ENCODE results near the gene HK3. TPM values are rescaled to one million over a fixed set of nuclear protein-coding genes. Genes with fewer than 3 reads are reported as not detected.

The HK3 gene
- total and polyA plus RNA-seq, 2 of the 8 experiments (the other 6 are each of a cell fraction or from before 2014, with no cell fraction given) = not detected

GRCh38 chr5:176906126-176906525, 7.0 kb upstream of the HK3 start:
- DNase-seq (ENCODE audit: low read depth in 1 of 2, low spot score in 2 of 2) = no peak
- Histone ChIP-seq H3K56ac (replicated peaks; ENCODE audit: insufficient read length, low read depth, low read length) (no peak overlapping the region), H2AFZ (ENCODE audit: low read length) (no peak overlapping the region), H3K14ac (ENCODE audit: insufficient read length) (no peak overlapping the region), H3K9me3 (ENCODE audit: insufficient read depth in 2 of 2, low read depth in 1 of 2, low read length in 1 of 2) (no peaks in the 10 kb centered on the region), H3K36me3 (ENCODE audit: control insufficient read depth in 2 of 4, insufficient read depth in 4 of 4, low read length in 3 of 4) (peaks cover 15 to 53% (median 48%) of the 10 kb centered on the region in 4 experiments; a peak in 7 of 8 replicates), H2BK15ac (ENCODE audit: low read length) (no peak overlapping the region), H3K4me1 (replicated peaks in 1 of 4; ENCODE audit: control insufficient read depth in 3 of 4, insufficient read depth in 4 of 4, low read length in 3 of 4) (no peaks in the 10 kb centered on the region), H3K23me2 (ENCODE audit: low read depth, low read length) (no peaks in the 10 kb centered on the region), H3K79me2 (ENCODE audit: control insufficient read depth in 1 of 2, insufficient read depth in 2 of 2, low read length in 2 of 2) (no peaks in the 10 kb centered on the region), H3K4me2 (ENCODE audit: insufficient read depth in 1 of 2, low read depth in 2 of 2, low read length in 2 of 2) (no peak overlapping the region), H2AK5ac (ENCODE audit: low read depth, low read length) (no peak overlapping the region), H3K4me3 (ENCODE audit: extremely low read depth in 1 of 4, insufficient read depth in 2 of 4, low read depth in 3 of 4, low read length in 4 of 4) (no peak overlapping the region), H3K4ac (replicated peaks; ENCODE audit: insufficient read length, low read depth, low read length) (no peak overlapping the region), H2BK20ac (ENCODE audit: low read length) (no peak overlapping the region), H3K18ac (ENCODE audit: extremely low read depth, low read length) (no peak overlapping the region), H3K27me3 (replicated peaks in 1 of 4; ENCODE audit: control insufficient read depth in 3 of 4, extremely low read depth in 1 of 4, insufficient read depth in 3 of 4, low read length in 3 of 4) (no peaks in the 10 kb centered on the region), H3K9ac (replicated peaks in 1 of 4; ENCODE audit: extremely low read depth in 1 of 4, low read depth in 3 of 4, low read length in 3 of 4) (no peak overlapping the region), H2BK12ac (ENCODE audit: low read depth, low read length) (no peak overlapping the region), H4K20me1 (replicated peaks in 1 of 2; ENCODE audit: control insufficient read depth in 1 of 2, insufficient read depth in 2 of 2, low read length in 2 of 2) (no peaks in the 10 kb centered on the region), H4K5ac (ENCODE audit: insufficient read length, low read depth, low read length) (no peak overlapping the region), H2BK120ac (replicated peaks; ENCODE audit: low read depth, low read length) (no peak overlapping the region), H2BK5ac (ENCODE audit: low read depth, low read length) (no peak overlapping the region), H4K91ac (replicated peaks; ENCODE audit: insufficient read length, low read length) (no peak overlapping the region), H3K27ac (ENCODE audit: low read depth, low read length) (no peak overlapping the region), H4K8ac (ENCODE audit: extremely low read depth, insufficient read depth, low read length) (no peak overlapping the region), H3K23ac (ENCODE audit: insufficient read length) (no peak overlapping the region), H3K79me1 (ENCODE audit: low read depth, low read length) (no peaks in the 10 kb centered on the region)
- no peak for TF ChIP-seq CHD1 (IDR thresholded peaks at IDR 0.05; ENCODE audit: low read depth, low read length)
- TF ChIP-seq POLR2A (IDR thresholded peaks at IDR 0.05; ENCODE audit: control extremely low read depth in 1 of 2, low read depth in 2 of 2, low read length in 2 of 2) = no peak
- TF ChIP-seq GTF2F1 (IDR thresholded peaks at IDR 0.05; ENCODE audit: borderline replicate concordance, low read depth, low read length) = no peak
- no peak for TF ChIP-seq MAX (IDR thresholded peaks at IDR 0.05)
- TF ChIP-seq SIRT6 (IDR thresholded peaks at IDR 0.05; ENCODE audit: low read length) = no peak
- no peak for TF ChIP-seq ZNF274 (IDR thresholded peaks at IDR 0.05; ENCODE audit: borderline replicate concordance, extremely low read depth, low read length)
- TF ChIP-seq JUN (IDR thresholded peaks at IDR 0.05; ENCODE audit: low read depth, low read length) = no peak
- TF ChIP-seq E2F6 (IDR thresholded peaks at IDR 0.05) = no peak
- no peak for TF ChIP-seq KDM1A (IDR thresholded peaks at IDR 0.05; ENCODE audit: borderline replicate concordance, low read length)
- no peak for TF ChIP-seq MAFK (IDR thresholded peaks at IDR 0.05; ENCODE audit: low read depth, low read length)
- TF ChIP-seq EZH2 (IDR thresholded peaks at IDR 0.05; ENCODE audit: low read depth, low read length, severe bottlenecking) = no peak
- FAIRE-seq = no peak
- WGBS, 2 experiments (ENCODE audit: extremely low coverage in 1 of 2, insufficient coverage in 1 of 2, insufficient read length in 1 of 2, insufficient replicate concordance in 2 of 2, low coverage in 1 of 2, low lambda C conversion rate in 2 of 2, missing lambda C conversion rate in 1 of 2) = 82% methylated on average over 1 of the region's 1 CpG; no CpG with 5 or more reads in 1 of the 2 experiments
- ChIA-PET CTCF (ENCODE audit: partially characterized antibody) (interaction anchor here (0.6 to 1.7 kb wide), 2 partner anchors 69 to 245 kb away, joined by 3 to 4 read pairs; no protein-coding TSS in a partner anchor), POLR2A (ENCODE audit: partially characterized antibody) (no interaction called here)

Measured in H1 (cell line).